GM18873 (cell line): ENCODE measurements around the gene LPGAT1.

ENCODE experiments used
- ATAC-seq: cut with Tn5 transposase; IDR thresholded peaks from one replicate; pipeline ENCODE4 v1.9.1; 2021; ENCODE audit warnings: mild to moderate bottlenecking, moderate library complexity, moderate number of reproducible peaks; ENCODE audit not compliant: unreplicated experiment, low FRiP score

LPGAT1 gene

DNA sequence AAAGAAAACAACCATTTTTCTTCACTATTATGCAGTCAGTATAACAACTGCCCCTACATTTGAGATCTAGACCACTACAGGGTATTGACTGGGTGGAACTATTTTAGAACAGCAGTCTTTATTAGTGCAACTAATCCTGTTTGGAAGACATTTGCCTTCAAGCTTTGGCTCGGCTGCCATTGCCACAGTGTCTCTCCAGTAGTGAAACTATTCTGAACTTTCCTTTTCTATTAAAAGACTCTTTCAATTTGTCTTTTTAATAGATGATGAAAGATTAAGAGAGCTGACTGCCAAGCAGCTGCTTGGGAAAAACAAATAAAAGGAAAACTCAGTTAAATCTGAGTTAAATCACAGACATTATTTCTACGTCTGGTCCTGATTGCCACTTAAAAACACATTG is 49.3 kb downstream of the LPGAT1 start:
- ATAC-seq: no peak

DNA sequence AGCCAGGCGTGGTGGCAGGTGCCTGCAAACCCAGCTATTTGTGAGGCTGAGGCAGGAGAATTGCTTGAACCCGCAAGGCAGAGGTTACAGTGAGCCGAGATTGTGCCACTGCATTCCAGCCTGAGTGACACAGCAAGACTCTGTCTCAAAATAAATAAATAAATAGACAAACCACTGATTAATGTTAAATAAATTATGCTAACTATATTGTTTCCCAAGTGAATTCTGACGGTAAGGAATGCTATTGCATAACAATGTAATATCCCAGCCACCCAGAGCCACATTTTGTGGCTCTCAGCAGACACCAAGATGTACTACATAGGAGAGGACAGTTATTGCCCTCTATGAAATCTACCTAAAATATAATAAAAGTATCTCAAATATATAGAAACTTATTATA is 55.4 kb downstream of the LPGAT1 start:
- ATAC-seq: no peak

DNA sequence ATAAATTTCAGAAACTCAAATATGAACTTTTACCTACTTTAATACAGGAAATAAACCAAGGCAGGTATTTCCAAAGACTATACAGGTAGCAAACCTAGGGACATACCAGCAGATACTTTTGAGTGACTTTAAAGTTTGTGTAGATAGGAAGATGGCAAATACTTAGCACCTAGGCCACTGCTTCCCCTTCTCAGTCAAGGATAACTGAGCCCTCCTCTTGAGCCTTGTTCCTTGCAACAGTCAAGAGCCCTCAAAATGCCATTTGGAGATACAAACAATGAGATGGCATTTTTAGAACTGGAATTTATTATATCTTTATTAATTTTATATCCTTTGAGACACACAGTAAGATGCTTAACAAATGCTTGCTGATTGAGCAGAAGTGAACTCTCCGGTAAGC is 65.9 kb downstream of the LPGAT1 start:
- no peak for ATAC-seq

GRCh38 chr1:211762206-211762605 is 68.4 kb downstream of the LPGAT1 start:
- ATAC-seq: no peak

DNA sequence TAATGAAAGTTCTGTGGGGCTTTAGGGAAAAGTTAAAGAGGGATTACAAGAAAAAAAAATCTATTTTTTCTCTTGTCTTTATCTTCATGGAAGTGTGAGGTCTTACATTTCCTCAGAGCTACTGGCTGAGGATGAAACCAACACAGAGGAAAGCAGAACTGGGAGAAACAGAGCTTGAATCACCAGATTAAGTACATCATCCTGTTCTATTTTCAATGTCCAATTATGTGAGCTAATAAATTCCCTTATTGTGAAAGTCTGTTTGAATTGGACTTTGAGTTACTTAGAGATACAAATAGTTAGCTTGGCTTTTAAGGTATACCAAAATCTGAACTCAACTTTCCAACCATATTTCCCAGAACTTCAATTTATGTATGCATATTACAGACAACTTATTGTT is 69.2 kb downstream of the LPGAT1 start:
- no peak for ATAC-seq

DNA sequence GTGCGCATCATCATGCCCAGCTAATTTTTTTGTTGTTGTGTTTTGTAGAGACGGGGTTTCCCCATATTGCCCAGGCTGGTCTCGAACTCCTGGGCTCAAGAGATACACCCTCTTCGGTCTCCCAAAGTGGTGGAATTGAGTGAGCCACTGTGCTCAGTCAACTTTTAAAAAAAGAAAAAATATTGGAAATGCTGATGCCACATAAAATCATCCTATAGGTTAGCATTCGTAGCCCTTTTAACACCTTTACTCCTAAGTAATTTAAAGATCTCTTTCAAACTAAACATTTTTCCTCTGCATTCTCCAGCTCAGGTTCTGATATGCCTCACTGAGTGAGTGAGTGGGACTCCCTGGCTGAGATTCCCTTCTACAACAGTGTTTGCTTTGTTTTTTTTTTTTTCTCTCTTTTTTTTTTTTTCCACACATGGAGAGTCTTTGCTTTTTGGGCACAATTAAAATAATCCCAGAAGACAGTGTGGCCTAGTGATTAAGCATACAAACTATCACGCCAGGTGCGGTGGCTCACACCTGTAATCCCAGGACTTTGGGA is 74.0 kb downstream of the LPGAT1 start:
- no peak for ATAC-seq

- no peak for ATAC-seq
Measured at GRCh38 chr1:211753649-211754251, 76.8 kb downstream of the LPGAT1 start.

- ATAC-seq: no peak
Measured at GRCh38 chr1:211752951-211753486, 77.5 kb downstream of the LPGAT1 start.

DNA sequence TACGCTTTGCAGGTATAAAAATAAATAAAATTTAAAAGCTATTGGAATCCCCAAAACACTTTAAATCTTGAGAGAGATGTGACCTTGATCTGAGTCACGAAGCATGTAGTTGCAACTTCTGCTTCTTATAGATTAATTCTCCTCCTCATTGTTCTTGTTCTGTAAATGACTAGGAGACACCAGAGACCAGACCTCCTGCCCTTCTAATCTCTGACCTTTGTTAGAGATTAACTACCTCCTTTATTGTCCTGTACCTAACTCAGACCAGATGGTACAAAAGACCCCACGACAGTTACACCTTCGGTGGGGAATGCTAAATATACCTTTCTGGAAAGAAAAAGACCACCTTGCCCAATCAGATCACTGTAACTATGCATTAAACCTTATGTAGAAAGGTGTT is 78.2 kb downstream of the LPGAT1 start:
- no peak for ATAC-seq

GRCh38 chr1:211751438-211751837 is 79.1 kb downstream of the LPGAT1 start:
- no peak for ATAC-seq

- no peak for ATAC-seq
Measured at GRCh38 chr1:211750599-211750998, 80.0 kb downstream of the LPGAT1 start.

- ATAC-seq: no peak
Measured at GRCh38 chr1:211749251-211749650, 81.3 kb downstream of the LPGAT1 start.

GRCh38 chr1:211748810-211749209 is 81.8 kb downstream of the LPGAT1 start:
- ATAC-seq: no peak

DNA sequence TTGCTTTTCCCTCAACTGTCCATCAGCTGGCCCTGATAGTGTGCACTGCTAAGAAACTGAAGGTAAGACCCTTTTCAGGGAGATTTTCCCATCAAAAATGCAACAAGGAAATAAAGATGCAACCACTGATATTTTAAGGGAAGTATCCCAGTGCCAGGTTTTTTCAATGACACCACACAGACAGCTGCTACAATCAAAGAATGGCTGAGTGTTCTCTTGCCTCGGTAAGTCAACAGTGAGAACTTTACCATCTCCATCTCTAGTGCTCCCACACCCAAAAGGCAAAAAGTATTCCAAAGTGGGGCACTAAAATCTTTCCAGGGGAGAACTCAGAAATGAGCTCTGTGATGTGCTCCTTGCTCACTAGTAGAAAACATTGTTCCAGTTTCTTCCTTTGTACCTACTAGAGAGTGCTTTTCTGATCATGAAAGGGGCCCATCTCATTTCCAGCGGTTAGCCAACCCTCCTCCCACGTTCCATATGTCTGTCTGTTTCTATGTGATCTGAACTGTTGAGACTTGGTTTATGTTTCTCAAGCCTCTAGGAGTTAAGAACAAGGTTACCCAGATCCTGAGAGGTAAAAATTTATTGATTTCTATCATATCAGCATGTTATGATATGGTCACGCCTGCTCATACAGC is 87.6 kb downstream of the LPGAT1 start:
- no peak for ATAC-seq

DNA sequence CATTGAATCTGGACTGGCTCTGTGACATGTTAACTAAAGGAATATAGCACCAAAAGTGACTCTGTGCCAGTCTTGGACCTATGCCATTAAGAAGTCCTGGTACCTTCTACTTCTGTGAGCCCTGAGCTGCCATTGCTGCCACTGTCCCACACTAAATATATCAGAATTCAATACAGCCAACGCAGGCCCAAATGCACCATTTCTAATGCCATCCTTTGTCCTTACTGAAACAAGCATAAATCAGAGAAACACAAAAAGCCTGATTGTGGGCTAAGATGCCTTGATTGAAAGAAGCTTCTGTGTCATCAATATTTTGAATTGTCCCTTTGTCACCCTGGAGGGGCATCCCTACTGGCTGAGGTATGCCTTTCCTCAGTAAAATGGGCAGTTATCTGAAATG is 88.3 kb downstream of the LPGAT1 start:
- no peak for ATAC-seq

DNA sequence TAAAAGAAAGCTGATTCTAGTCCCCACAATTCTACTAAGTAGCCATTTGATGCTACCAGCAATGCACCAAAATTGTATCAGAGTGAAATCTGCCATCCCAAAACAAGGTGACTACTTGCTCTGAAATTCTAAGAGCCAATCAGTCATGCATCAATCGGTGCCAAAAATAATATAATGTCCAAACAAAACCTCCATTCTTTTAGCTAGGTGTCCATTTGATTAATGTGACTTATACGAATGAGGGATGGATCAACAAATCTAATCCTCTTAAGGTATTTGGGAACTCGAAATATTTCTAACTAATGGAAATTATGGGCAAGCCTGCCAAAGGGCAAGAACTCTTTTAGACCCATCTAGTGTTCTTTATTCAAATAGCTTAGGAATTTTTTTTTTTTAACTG is 88.8 kb downstream of the LPGAT1 start:
- ATAC-seq: no peak

DNA sequence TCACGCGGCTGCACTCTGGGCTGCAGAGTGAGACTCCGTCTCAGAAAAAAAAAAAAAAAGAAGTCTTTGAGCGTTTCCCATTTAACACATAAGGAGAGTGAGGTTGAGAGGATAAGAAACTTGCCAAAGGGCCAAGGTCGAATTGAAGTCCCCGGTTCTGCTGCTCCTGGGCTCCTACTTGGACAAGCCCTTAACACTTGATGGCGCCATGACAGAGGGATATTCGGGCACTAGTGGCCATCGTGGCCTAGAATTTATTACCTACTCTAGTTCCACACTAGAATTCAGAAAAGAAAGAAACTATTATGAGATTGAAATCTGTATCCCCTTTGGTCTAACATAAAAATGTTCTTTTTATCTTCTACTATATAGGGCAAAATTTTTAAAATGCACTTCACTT is 89.4 kb downstream of the LPGAT1 start:
- no peak for ATAC-seq

DNA sequence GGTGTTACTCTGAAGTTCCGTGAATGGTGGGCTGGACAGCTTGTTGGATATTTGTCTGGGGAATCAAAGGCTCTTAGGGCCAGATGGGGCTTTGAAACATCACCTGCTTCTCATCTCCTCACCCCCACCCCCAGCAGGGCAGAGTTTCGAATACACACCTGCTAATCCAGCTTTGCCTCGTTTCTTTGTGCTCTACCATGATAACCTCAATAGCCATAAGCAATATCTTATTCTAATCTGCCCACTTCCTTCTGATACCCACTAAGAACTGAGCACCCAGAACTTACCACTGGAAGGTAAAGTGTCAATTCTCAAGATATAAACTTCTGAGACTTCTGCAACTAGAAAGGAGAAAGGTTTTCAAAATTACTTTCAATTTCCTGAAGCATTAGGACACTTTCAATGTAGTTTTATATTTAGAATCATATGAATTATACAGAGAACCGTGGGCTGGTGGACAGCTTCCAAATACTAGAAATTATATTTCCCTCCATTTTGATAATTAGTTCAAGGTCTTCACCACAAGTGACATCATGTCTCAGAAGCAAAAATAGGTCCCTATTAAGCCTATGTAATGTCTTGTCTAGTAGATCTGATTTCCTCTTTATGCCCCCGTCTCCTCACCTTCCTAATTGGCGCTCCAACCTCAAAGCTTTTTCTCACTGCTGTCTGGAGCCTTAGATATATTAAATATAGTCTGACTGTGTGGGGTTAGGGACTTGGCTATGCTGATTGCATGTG is 90.7 kb downstream of the LPGAT1 start:
- ATAC-seq: no peak

GRCh38 chr1:211738691-211739301 is 91.8 kb downstream of the LPGAT1 start:
- no peak for ATAC-seq

DNA sequence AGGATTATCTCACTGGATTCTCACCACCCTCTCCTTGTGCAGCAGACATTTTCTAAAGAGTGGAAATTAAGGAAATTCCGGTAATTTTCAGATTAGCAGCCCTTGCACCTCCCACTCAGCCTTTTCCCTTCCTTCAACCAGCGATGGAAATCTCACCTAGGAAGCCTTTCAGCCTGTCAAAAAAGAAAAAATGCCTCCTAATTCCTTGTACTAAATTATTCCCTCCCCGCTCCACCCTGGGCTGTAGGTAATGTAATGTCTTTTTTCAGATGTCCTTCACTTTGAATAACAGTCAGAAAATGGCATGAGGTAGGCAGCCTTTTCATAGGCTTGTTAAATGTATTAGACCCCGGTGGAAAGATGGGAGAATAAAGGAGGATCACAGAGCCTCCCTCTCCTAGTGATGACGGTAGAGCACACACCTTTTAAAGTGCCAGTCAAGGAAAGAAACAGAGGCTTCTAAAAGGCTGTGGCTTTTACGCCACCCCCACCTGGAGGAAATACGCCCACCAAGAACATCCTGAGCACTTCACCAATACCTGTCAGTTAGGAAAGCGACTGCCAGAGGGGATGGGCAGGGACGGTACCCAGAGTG is 92.4 kb downstream of the LPGAT1 start:
- no peak for ATAC-seq
